ENCODE measurements around the gene PDLIM4.

Gene PDLIM4

DNA sequence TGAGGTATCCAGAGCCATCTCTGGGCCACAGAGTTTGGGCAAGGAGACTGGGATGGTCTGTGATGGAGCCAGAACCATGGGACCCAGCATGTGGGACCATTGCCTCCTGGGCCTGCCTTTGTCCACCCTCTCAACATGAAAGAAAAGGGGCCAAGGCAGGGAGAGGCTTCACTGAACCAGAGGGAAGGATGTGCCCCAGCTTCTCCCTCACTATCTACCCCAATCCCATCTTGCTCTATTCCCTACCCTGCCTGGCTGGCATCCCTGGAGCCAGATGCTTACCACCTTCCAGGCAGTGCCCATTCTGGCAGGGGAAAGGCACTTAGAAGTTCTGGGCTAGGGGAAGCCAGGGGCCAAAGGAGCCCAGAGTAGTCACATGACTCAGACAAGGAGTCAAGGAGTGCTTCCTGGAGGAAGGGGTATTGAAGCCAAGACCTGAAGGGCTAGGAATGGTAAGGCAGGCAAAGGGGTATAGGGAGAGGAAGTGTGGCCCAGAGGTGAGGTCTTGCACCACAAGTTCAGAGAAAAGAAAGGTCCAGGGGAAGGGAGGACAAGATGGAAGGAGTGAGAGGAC is 9.8 kb downstream of the PDLIM4 start:
- no peak for DNase-seq (ENCODE audit: low spot score)

DNA sequence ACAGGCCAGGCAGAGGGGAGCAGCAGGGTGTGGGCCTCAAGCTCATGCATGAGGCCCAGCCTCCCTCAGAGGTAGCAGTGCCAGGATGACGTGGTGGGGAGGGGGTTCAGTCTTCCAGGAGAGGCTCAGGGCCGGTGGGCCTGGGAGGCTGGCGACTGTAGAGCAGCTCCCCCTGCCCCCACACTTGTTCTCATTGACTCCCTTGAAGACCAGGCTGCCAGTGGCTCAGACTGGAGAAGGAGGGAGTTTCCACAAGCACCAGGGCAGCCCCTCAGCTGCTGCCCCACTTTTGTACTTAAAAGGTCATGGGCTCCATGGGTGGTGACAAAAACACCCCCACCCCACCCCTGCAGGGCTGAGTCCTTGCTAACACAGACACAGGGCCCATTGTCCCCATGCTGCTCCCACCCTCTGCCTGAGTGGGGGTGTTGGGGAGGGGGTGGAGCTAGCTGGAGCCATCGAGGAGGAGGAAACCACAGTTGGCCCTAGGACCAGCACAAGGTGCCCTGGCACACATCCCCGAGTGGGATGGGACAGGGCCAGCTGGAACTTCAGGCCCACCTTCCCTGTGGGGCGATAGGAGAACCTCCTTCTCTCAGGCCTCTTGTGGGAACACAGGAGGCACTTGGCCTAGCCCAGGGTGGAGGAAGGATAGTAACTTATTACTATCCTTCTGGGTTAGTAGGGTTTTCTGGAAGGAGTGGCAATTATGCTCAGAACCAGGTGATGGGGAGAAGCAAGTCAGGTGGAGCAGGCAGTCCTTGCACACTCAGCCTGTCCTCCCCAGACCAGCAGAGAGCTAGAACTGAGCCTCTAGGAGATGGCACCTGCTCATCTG is 10.7 kb downstream of the PDLIM4 start:
- DNase-seq (ENCODE audit: low spot score) = peak; percentile 65

DNA sequence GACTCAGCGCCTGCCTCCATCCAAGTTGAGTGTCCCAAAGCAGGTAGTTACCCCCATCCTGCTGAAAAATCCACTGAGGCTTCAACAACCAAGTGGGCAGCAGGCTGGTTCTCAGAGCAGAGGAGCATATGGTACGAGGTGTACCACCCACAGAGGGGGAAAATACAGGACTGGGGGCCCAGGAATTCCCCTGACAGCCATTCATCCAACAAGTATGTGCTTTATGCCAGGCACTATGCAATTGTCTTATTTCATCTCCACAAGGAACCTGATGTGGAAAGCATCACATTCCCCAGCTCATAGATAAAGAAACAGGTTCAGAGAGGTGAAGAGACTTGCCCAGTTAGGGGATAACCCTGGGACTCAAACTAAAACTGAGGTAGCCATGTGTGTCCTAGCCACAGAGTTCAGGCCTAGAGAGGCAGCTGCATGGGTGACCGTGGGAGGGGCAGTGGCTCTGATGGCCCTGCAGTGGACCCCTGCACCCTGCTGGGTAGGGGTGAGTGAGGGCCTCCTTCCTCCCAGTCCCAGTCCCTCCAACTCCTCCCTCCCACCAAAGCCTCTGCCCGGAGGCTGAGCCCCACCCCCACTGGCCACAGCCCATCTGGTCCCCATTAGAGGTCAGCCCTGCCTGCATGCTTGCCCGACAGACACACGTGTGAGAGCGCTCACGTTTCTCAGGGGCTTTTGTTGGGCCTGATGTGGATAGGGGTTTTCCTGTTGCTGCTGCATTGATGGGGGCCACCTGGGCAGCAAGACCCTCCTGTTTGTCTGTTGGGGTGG is 11.5 kb downstream of the PDLIM4 start:
- DNase-seq (ENCODE audit: low spot score) = peak; percentile 96

DNA sequence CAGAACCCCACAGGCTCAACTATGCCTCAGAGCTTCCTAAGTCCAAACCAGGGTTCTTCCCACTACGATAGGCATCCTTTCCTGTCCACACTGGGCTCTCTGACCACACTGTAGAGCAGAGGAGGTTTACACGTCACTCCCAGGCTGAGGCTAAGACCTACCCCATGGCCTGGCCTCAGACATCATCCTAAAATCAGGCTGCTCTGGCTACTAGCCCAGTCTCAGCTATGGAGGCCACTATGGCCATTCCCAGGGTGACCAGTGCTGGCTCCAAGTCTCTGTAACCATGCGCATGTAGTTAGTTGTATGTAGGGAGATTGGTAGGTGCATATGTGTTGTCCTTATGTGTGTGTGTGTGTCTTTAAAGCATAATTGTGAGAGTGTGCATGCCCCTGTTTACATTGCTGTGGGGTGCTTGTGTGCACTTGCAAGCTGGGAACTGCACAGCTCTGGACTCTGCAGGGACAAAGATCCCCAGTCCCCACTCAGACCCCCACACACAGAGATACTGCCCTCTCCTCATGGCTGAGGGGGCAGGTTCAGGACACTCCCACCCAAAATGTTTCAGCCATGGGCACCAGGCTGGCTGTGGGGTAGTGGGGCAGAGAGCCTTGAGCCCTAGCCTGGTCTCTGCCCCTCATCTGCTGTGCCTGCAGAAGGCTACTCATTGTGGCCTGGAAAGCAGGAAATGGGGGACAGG is 12.3 kb downstream of the PDLIM4 start:
- DNase-seq (ENCODE audit: low spot score) = no peak

DNA sequence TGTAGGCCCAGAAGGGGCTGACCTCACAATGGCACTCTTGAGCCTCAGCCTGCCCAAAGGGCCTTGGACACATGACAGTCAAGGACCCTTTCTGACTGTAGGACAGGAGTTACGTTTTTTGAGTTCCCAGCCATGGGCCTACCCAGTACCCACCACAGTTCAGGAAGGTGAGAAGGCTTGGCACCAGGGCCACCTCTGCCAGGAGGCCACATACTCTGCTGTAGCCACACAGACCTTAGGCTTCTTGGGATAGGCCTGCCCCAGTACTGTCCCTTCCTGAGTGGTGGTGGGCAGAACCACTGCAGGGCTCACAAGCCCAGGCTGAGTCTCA is 12.8 kb downstream of the PDLIM4 start:
- DNase-seq (ENCODE audit: low spot score) = no peak

DNA sequence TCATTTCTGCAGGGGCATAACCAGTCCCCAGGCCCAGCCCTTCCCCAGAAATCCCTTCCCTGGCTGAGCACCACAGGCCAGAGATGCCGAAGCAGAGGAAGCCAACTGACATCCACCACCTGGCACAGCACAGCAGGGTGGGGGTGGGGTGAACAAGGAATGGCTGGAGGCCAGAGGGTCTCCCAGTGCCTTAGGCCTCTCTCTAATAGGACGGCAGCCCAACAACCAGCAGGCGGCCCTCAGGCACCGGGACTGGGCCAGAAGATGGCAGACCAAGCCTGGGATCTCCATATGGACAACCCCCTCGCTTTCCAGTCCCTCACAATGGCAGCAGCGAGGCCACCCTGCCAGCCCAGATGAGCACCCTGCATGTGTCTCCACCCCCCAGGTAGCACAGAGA is 13.2 kb downstream of the PDLIM4 start:
- DNase-seq (ENCODE audit: low spot score) = no peak

DNA sequence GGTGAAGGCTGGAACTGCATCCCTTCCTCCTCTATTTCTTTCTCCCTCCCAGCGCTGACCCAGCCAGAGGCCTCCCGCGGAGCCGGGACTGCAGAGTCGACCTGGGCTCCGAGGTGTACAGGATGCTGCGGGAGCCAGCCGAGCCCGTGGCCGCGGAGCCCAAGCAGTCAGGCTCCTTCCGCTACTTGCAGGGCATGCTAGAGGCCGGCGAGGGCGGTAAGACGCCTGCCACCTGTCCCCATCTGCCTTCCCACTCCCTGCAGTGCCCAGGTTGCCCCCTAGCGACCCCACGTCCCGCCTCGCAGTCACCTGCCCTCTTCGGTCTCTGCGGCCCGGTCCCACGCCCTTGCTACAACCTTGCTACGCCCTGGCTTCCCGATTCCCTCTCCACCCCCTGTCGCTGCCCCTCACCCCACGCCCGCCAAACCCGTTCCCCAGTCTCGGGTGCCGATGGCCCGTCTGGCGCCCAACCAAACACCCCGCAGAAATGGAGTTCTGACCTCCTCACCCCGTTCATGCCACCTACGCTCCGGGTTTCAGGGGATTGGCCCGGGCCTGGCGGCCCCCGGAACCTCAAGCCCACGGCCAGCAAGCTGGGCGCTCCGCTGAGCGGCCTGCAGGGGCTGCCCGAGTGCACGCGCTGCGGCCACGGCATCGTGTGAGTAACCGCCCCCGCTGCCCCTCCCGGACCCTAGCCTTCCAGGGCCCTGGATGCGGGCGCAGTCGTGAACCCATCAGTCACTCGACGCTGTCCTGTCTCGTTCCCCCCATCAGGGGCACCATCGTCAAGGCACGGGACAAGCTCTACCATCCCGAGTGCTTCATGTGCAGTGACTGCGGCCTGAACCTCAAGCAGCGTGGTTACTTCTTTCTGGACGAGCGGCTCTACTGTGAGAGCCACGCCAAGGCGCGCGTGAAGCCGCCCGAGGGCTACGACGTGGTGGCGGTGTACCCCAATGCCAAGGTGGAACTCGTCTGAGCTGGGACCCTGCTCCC is 14.1 kb downstream of the PDLIM4 start:
- peak; percentile 65 for DNase-seq (ENCODE audit: low spot score)

DNA sequence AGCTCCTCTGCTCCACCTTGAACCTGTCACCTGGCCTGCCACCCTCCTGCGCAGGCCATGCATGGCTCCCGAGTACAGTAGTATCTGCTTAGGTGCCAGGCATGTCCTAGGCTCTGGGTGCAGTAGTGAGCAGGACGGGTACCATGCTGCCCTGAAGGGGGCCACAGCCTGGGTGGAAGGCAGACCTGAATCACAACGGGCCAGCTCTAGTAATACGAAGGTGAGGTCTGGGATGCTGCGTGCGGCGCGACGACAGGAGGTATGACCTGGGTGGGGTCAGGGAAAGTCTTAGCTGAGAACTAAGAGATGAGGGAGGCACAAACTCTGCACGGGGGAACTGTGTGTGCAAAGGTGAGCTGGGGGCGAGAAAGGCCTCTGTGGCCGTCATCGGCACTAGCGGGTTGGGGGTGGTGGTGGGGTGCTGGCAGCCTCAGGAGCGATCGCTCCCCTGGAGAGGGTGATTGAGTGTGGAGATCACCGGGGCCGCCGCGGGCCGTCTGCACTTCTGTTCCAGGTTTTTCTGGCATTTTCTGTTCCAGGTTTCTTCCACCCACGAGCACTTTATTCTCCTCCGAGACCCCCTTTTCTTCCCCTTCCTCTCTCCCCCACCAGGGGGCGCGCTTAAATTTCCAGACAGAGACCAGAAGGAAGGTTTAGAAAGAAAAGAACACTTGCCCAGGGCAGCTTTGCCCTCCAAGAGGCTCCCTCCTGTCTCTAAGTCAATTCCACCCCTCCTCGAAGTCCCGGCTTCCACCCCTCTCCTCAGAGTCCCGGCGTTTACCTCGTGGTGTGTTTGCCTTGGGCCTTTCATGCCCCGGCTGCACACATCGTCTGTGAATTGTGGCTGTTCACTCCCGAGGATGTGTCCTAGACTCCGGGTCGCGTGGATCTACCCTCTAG is 15.1 kb downstream of the PDLIM4 start:
- DNase-seq (ENCODE audit: low spot score) = peak; percentile 72

DNA sequence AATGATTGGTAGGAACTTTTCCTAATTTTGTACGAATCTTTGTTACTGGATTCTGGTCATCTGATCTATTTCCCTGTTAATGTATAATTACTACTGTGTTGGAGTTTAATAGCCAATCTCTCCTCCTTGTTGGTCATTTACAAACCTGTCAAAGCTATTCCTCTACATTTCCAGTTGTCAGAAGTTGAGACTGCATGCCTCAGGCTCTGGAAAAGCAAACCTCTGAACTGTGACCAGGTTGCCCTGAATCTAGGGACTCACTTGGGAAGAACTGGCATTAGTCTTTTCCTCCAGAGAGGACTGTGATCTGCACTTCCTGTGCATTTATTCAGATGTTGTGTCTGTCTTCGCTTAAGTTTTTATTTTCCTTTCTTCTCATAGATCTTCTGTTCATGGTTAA is 16.1 kb downstream of the PDLIM4 start:
- DNase-seq (ENCODE audit: low spot score) = peak; percentile 77

DNA sequence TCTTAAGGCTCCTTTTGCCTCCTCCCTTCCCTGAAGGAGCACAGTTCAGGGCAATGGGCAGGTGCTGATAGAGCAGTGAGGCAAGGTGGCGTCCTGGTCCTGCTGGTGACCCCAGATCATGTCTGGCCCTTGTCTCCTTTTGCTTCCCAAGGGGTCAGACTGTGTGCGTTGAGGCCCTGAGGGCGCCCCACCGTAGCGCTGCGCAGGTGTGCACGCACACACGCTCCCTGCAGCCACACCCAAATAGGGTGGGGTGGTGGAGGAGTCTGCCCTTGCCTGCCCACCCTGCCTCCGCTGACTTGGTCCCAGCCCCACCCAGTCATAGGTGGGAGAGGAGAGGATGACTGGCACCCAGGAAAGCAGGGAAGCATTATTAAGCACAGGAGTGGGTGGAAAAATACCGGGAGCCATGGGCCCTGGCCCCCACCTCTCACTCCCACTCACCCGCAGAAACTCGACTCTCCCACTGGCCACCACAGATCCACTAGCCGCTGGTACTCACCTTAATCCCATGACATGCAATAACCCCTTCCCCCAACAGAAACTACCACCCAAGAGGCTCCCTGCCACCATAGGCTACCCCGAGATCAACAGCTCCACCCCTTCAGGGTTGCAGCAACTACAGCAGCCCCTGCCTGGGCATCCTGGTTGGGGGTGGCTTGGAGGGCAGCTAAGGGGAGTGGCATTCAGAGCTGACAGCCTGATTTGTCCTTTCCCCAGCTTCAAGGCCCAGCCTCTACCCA is 16.7 kb downstream of the PDLIM4 start:
- DNase-seq (ENCODE audit: low spot score) = no peak

DNA sequence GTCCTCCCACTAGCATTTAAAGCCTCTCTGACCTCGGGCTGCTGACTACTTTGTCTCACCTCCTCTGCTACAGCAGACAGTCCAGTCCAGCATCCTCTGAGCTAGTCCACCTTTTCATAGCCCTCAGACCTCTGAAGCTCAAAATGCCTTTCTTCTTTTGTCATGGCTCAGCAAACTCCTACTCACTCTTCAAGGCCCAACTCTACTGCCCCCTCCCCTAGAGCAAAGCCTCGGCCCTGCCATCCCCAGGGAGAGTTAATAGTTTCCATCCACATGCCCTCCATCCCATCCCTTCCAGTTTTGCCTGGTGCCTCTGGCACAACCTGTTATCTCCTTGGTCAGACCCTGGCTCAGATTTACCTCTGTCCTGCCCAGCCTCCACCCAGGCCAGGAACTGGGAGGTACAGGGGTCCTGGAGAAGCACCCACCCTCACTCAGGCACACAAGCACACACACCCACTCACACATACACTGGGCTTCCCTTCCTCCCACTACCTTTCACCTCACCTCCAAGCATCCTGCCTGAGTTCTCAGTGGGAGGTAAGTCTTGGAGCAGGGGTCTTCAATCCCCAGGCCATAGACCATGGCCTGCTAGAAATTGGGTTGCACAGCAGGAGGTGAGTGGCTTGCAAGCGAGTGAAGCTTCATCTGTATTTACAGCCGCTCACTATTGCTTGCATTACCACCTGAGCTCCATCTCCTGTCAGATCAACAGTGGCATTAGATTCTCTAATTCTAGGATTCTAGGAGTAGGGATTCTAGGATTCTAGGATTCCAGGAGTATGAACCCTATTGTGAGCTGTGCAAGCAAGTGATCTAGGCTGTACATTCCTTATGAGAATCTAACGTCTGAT is 18.1 kb downstream of the PDLIM4 start:
- no peak for DNase-seq (ENCODE audit: low spot score)

DNA sequence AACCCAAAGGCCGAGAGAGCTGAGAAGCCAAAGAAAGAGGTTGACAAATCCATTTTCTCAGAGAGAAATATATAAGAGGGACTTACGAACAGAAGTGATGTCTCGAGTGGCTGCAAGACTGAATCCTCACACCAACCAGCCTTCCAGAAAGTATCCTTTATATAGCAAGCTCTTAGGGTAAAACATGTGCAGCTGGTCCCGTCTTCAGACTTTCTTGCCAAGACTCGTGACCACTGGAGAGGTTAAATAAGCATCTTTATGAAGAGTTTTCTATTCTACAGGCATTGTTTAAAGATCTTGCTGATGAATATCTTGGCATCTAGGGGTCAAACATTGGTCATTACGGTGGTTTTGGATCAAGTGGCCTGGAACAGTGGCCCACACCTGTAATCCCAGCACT is 19.8 kb downstream of the PDLIM4 start:
- no peak for DNase-seq (ENCODE audit: low spot score)

DNA sequence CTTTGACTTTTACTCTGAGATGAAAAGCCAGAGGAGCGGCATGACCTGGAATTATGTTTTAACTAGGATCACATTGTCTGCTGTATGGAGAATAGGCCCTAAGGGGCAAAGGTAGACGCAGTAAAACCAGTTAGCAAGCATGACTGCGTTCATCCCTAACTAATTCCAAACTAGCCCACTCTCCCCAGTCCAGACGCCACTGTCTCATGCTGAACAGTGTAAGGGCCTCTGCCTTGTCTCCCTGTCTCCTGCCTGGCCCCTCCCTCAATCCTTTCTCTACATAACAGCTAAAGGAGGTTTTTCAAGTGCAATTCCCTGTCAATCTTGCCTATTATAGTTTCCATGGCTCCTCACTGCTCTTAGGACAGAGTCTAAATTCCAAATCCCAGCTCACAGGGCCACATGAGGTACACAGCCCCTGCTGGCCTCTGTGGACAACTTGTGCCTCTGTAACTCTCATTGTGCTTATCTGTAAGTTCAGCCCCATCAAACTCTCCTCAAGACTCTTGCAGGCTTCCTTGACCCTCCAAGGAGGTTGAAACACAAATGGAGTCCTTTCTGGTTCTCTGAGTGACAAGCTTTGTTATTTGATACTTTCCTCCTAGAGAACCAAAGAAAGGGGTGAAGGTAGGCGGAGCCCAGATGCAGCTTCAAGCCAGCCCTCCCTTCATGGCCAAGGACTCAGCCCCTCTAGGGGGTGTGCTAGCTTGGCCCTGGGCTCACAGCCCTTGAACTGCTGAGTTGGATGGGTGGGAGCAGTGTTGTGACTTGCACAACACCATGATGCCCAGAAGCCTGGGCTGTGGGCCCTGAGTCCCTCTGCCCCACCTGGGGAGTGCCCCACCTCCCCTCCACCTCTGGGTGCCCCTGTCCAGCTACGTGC is 20.7 kb downstream of the PDLIM4 start:
- no peak for DNase-seq (ENCODE audit: low spot score)

DNA sequence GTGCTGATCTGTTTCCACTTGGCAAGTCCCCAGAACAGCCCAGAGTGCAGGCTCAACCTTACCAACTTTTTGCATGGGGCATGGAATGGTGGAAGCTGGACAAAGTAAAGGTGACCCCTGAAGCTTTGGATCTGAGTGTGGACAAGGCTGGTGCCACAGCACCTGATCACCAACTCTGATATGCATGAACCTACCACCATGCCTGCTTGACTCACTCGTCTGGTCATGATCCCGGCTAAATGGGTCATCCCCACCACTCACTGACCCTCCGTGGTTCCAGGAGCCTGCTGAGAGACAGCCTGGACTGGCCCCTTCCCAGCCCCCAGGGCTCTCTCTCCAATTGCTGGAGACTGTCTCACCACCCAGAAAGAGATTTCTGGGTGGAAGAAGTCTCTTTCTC is 22.3 kb downstream of the PDLIM4 start:
- DNase-seq (ENCODE audit: low spot score) = no peak

DNA sequence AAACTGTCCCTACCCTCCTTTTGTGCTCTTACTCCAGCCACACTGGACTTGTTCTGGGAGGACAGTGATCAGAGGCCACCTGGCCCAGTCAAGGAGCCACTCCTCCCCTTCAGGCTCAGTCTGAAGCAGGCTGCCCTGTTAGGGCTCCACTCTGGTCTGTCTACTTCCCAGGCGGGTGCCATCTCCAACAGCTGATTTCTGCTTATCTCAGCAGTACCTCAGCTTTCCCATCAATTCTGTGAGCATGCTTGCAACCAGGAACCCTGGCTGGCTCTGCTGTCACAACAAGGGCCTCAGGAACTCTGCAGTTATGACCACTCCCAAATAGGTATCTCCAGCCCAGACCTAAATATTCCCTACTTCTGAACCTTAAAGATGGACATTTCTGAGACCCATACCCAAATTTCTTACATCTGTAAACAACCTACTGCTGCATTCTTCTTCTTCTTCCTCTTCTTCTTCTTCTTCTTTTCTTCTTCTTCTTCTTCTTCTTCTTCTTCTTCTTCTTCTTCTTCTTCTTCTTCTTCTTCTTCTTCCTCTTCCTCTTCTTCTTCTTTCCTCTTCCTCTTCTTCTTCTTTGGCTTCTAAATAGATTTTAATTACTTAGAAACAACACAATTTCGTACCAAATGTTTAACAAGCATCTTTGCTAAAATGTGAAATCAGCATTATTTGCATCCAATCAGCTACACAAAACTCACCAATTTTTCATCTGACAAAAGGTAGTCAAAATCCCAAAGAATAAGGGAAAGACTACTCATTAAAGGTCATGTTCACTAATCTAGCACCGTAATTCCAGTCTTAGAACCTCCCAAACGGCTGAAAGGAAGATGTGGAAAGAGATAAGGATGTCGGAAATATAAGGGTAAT is 23.1 kb downstream of the PDLIM4 start:
- DNase-seq (ENCODE audit: low spot score) = no peak

DNA sequence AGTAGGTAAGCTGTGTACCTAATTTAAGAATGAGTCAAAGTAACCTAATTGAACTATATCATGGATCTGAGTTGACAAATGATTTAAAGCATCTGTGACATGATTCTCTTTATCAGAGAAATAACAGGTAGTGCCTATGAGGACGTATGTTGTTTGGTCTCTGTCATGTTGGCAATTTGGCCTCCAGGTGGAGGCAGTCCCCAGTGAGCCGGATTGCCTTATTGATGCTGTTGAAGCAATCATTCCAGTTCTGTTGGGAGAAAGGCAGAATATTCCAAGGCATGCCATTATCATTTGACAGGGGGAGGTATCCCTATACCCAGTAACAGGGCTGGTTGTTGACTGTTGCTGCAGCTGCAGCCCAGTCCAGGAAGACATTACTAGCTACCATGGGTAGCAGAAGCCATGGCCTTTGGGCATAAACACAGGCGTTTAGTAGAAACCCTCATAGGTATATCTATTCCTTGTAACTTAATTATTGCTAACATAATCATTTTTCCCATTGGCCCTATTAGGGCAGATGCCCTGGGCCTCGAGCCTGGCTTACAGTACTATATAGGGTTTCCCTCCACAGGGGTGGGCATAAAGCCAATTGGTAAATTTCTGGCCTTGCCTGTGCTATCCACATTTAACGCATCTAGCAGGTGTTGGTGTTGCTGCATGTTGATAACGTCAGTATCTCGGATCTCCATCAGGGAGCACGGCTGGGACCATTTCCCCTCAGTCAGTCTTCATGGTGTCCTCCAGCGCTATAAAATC is 24.5 kb downstream of the PDLIM4 start:
- DNase-seq (ENCODE audit: low spot score) = no peak
